SK-N-MC (cell line): Measurements from ENCODE around the gene SCCPDH.
"Not testable (repeated sequence)": the region's sequence is repeated elsewhere in the genome, so short reads cannot be mapped to it uniquely, and the experiment has no call there.

Source experiments
- EZH2 ChIP-seq: fragments of 200-600 bp; sonication (generic); IDR thresholded peaks from one replicate; pipeline ENCODE4 v1.6.1; 2017; ENCODE audit warnings: antibody characterized with exemption
- FOXP2 ChIP-seq: optimal IDR thresholded peaks from 2 replicates; pipeline ENCODE3; 2011; ENCODE audit warnings: mild to moderate bottlenecking, moderate library complexity; ENCODE audit not compliant: insufficient read depth; ENCODE audit errors: extremely low read length, control extremely low read depth
- POLR2AphosphoS5 ChIP-seq: IDR thresholded peaks from 2 replicates; pipeline ENCODE4 v1.6.1; 2012; ENCODE audit warnings: mild to moderate bottlenecking, low read depth, low read length, borderline replicate concordance

GRCh38 chr1:246719361-246719760, 4.8 kb upstream of the SCCPDH start:
- TF ChIP-seq POLR2AphosphoS5, FOXP2, EZH2: not testable (repeated sequence)
